ENCODE results near the gene CAMTA1. TPM values are rescaled to one million over a fixed set of nuclear protein-coding genes. Genes with fewer than 3 reads are reported as not detected.
"Not testable (repeated sequence)": the region's sequence is repeated elsewhere in the genome, so short reads cannot be mapped to it uniquely, and the experiment has no call there.

CAMTA1 gene
- total and polyA plus RNA-seq, 4 donors: 48.1 to 140 (median 52.3) TPM

GRCh38 chr1:7594714-7595295 is 809.6 kb downstream of the CAMTA1 start:
- no peak overlapping the region for H3K27ac ChIP-seq (ENCODE audit: low read depth in 1 of 2, low read length in 1 of 2)
- ATAC-seq (ENCODE audit: insufficient read depth, low FRiP score) (no peak), DNase-seq (no peak)
- H3K4me1 ChIP-seq (ENCODE audit: control insufficient read depth in 5 of 5, insufficient read depth in 5 of 5, low read length in 5 of 5): no peaks in the 10 kb centered on the region
- no peaks in the 10 kb centered on the region for H3K36me3 ChIP-seq (ENCODE audit: control insufficient read depth in 4 of 4, insufficient read depth in 4 of 4, low read length in 4 of 4)
- no peak overlapping the region for H3K4me3 ChIP-seq
- no peaks in the 10 kb centered on the region for H3K9me3 ChIP-seq (ENCODE audit: control insufficient read depth in 4 of 4, insufficient read depth in 3 of 4, low read length in 3 of 4)
- 88 to 92% methylated on average over 13 of the region's 13 CpGs for WGBS, 2 donors
- TF ChIP-seq CTCF (IDR thresholded peaks at IDR 0.05; ENCODE audit: control extremely low read depth, extremely low read depth): no peak
- H3K9ac ChIP-seq (ENCODE audit: insufficient read depth in 1 of 2, low read length in 2 of 2): no peak overlapping the region
- H3K27me3 ChIP-seq (ENCODE audit: control insufficient read depth in 3 of 3, insufficient read depth in 3 of 3, low read length in 2 of 3): peaks cover 0 to 2% (median 0%) of the 10 kb centered on the region in 3 donors

GRCh38 chr1:7595336-7595735 is 810.1 kb downstream of the CAMTA1 start:
- no peak for TF ChIP-seq CTCF (IDR thresholded peaks at IDR 0.05; ENCODE audit: control extremely low read depth, extremely low read depth)

GRCh38 chr1:7596126-7596965 is 811.1 kb downstream of the CAMTA1 start:
- no peak for TF ChIP-seq CTCF (IDR thresholded peaks at IDR 0.05; ENCODE audit: control extremely low read depth, extremely low read depth)
- 85 to 89% methylated on average over 10 of the region's 10 CpGs for WGBS, 2 donors
- DNase-seq (no peak), ATAC-seq (ENCODE audit: insufficient read depth, low FRiP score) (peak; percentile 11)
- no peaks in the 10 kb centered on the region for H3K9me3 ChIP-seq (ENCODE audit: control insufficient read depth in 4 of 4, insufficient read depth in 3 of 4, low read length in 3 of 4)
- no peak overlapping the region for H3K4me3 ChIP-seq
- H3K27ac ChIP-seq (ENCODE audit: low read depth in 1 of 2, low read length in 1 of 2): no peak overlapping the region
- no peaks in the 10 kb centered on the region for H3K27me3 ChIP-seq (ENCODE audit: control insufficient read depth in 3 of 3, insufficient read depth in 3 of 3, low read length in 2 of 3)
- H3K9ac ChIP-seq (ENCODE audit: insufficient read depth in 1 of 2, low read length in 2 of 2): no peak overlapping the region
- no peaks in the 10 kb centered on the region for H3K4me1 ChIP-seq (ENCODE audit: control insufficient read depth in 5 of 5, insufficient read depth in 5 of 5, low read length in 5 of 5)
- H3K36me3 ChIP-seq (ENCODE audit: control insufficient read depth in 4 of 4, insufficient read depth in 4 of 4, low read length in 4 of 4): no peaks in the 10 kb centered on the region

More at GRCh38 chr1:7595336-7595735, 810.1 kb downstream of the CAMTA1 start:
- H3K27me3 ChIP-seq (ENCODE audit: control insufficient read depth in 3 of 3, insufficient read depth in 3 of 3, low read length in 2 of 3): peaks cover 0 to 2% (median 0%) of the 10 kb centered on the region in 3 donors
- no peaks in the 10 kb centered on the region for H3K4me1 ChIP-seq (ENCODE audit: control insufficient read depth in 5 of 5, insufficient read depth in 5 of 5, low read length in 5 of 5)
- H3K27ac ChIP-seq (ENCODE audit: low read depth in 1 of 2, low read length in 1 of 2): no peak overlapping the region
- no peaks in the 10 kb centered on the region for H3K9me3 ChIP-seq (ENCODE audit: control insufficient read depth in 4 of 4, insufficient read depth in 3 of 4, low read length in 3 of 4)
- H3K36me3 ChIP-seq (ENCODE audit: control insufficient read depth in 4 of 4, insufficient read depth in 4 of 4, low read length in 4 of 4): no peaks in the 10 kb centered on the region
- no peak overlapping the region for H3K4me3 ChIP-seq
- WGBS, 2 donors: 74 to 80% methylated on average over 8 of the region's 8 CpGs
- ATAC-seq (ENCODE audit: insufficient read depth, low FRiP score): no peak
- DNase-seq: no peak
- no peak overlapping the region for H3K9ac ChIP-seq (ENCODE audit: insufficient read depth in 1 of 2, low read length in 2 of 2)

GRCh38 chr1:7598058-7598457 is 812.8 kb downstream of the CAMTA1 start:
- H3K27ac ChIP-seq (ENCODE audit: low read depth in 1 of 2, low read length in 1 of 2); H3K9me3 ChIP-seq (ENCODE audit: control insufficient read depth in 4 of 4, insufficient read depth in 3 of 4, low read length in 3 of 4); H3K27me3 ChIP-seq (ENCODE audit: control insufficient read depth in 3 of 3, insufficient read depth in 3 of 3, low read length in 2 of 3); ATAC-seq (ENCODE audit: insufficient read depth, low FRiP score); DNase-seq; H3K4me1 ChIP-seq (ENCODE audit: control insufficient read depth in 5 of 5, insufficient read depth in 5 of 5, low read length in 5 of 5); H3K4me3 ChIP-seq; H3K9ac ChIP-seq (ENCODE audit: insufficient read depth in 1 of 2, low read length in 2 of 2); H3K36me3 ChIP-seq (ENCODE audit: control insufficient read depth in 4 of 4, insufficient read depth in 4 of 4, low read length in 4 of 4): not testable (repeated sequence)
- 96 to 98% methylated on average over 2 of the region's 3 CpGs for WGBS, 2 donors

DNA sequence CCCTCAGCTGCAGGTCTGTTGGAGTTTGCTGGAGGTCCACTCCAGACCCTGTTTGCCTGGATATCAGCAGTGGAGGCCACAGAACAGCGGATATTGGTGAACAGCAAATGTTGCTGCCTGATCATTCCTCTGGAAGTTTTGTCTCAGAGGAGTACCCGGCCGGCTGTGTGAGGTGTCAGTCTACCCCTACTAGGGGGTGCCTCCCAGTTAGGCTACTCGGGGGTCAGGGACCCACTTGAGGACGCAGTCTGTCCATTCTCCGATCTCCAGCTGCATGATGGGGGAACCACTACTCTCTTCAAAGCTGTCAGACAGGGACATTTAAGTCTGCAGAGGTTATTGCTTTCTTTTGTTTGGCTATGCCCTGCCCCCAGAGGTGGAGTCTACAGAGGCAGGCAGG is 819.7 kb downstream of the CAMTA1 start:
- not testable (repeated sequence) for H3K4me1 ChIP-seq (ENCODE audit: control insufficient read depth in 5 of 5, insufficient read depth in 5 of 5, low read length in 5 of 5); H3K27me3 ChIP-seq (ENCODE audit: control insufficient read depth in 3 of 3, insufficient read depth in 3 of 3, low read length in 2 of 3); DNase-seq; H3K4me3 ChIP-seq; H3K9me3 ChIP-seq (ENCODE audit: control insufficient read depth in 4 of 4, insufficient read depth in 3 of 4, low read length in 3 of 4); H3K9ac ChIP-seq (ENCODE audit: insufficient read depth in 1 of 2, low read length in 2 of 2); H3K27ac ChIP-seq (ENCODE audit: low read depth in 1 of 2, low read length in 1 of 2); ATAC-seq (ENCODE audit: insufficient read depth, low FRiP score); H3K36me3 ChIP-seq (ENCODE audit: control insufficient read depth in 4 of 4, insufficient read depth in 4 of 4, low read length in 4 of 4)
- WGBS, 2 donors: 90 to 91% methylated on average over 6 of the region's 6 CpGs

Data from lung (tissue), 12 donors.